B cell (primary cell): Measurements from ENCODE around the gene TESK2. TPM values are rescaled to one million over a fixed set of nuclear protein-coding genes. Genes with fewer than 3 reads are reported as not detected.

ENCODE experiments used
- ATAC-seq: fragments of 200-7000 bp; cut with Tn5 transposase; one replicate; pipeline ENCODE4 v1.10.0; 2021; ENCODE audit warnings: low read depth, mild to moderate bottlenecking, moderate number of reproducible peaks, moderate library complexity
- CTCF ChIA-PET: fragments of 350-600 bp; sonication (Branson Sonifier 250); formaldehyde crosslinking; loops from one replicate; lab custom pipeline; 2021; ENCODE audit warnings: antibody characterized with exemption, inconsistent platforms; lab: Charles Lee
- POLR2A ChIA-PET: fragments of 350-600 bp; sonication (Branson Sonifier 250); formaldehyde crosslinking; loops from one replicate; lab custom pipeline; 2021; ENCODE audit warnings: antibody characterized with exemption; lab: Charles Lee
- DNase-seq: peaks from one replicate; pipeline ENCODE4 v3.0.0; 2013
- H2AFZ ChIP-seq: 2 replicates; pipeline ENCODE4 v1.6.1; 2012; ENCODE audit warnings: mild to moderate bottlenecking, low read depth, low read length; ENCODE audit not compliant: insufficient read depth, poor library complexity, severe bottlenecking
- H3K27ac ChIP-seq, 2 donors: 1 replicate in 1 of 2; 2 replicates in 1 of 2; pipeline ENCODE4 v1.5.1; 2012 to 2013; ENCODE audit warnings: low read length in 2 of 2, mild to moderate bottlenecking in 2 of 2, moderate library complexity in 1 of 2
- H3K27me3 ChIP-seq, 4 experiments: fragments of 200-600 bp in 1 of 4; sonication (generic) in 1 of 4; replicated peaks in 1 of 4; 1 replicate in 2 of 4; 2 replicates in 2 of 4; pipeline versions ENCODE4 v1.6.1 to v1.7.0; 2013 to 2016; ENCODE audit warnings: low read length in 3 of 4, mild to moderate bottlenecking in 2 of 4, mixed read lengths in 1 of 4, moderate library complexity in 1 of 4; ENCODE audit not compliant: insufficient read depth in 4 of 4, control insufficient read depth in 3 of 4; ENCODE audit errors: control extremely low read depth in 1 of 4
- H3K36me3 ChIP-seq, 2 experiments: replicated peaks in 1 of 2; 1 replicate in 1 of 2; 2 replicates in 1 of 2; pipeline versions ENCODE4 v1.6.1 to v1.7.1; 2013; ENCODE audit warnings: low read length in 1 of 2; ENCODE audit not compliant: insufficient read depth in 2 of 2, control insufficient read depth in 1 of 2; ENCODE audit errors: control extremely low read depth in 1 of 2, extremely low read depth in 1 of 2
- H3K4me1 ChIP-seq, 2 donors: fragments of 200-600 bp in 1 of 2; sonication (generic) in 1 of 2; 1 replicate in 1 of 2; 2 replicates in 1 of 2; pipeline versions ENCODE4 v1.5.1 to v1.6.1; 2013 to 2017; ENCODE audit warnings: low read length in 2 of 2; ENCODE audit not compliant: control insufficient read depth in 2 of 2, insufficient read depth in 2 of 2
- H3K4me2 ChIP-seq: replicated peaks from 2 replicates; pipeline ENCODE3; 2012; ENCODE audit warnings: mild to moderate bottlenecking, low read depth, low read length; ENCODE audit not compliant: poor library complexity, severe bottlenecking
- H3K4me3 ChIP-seq, 5 experiments: fragments of 200-600 bp in 1 of 5; sonication (generic) in 1 of 5; 1 replicate in 3 of 5; 2 replicates in 2 of 5; pipeline versions ENCODE4 v1.5.1 to v1.7.0; 2011 to 2016; ENCODE audit warnings: low read length in 4 of 5, mild to moderate bottlenecking in 4 of 5, low read depth in 2 of 5, control low read depth in 1 of 5, moderate library complexity in 1 of 5; ENCODE audit not compliant: insufficient read depth in 1 of 5; ENCODE audit errors: control extremely low read depth in 1 of 5, extremely low read depth in 1 of 5
- H3K79me2 ChIP-seq: fragments of 200-600 bp; sonication (generic); one replicate; pipeline ENCODE4 v1.6.0; 2016; ENCODE audit warnings: low read length; ENCODE audit not compliant: control insufficient read depth, insufficient read depth
- H3K9ac ChIP-seq: fragments of 200-600 bp; sonication (generic); 2 replicates; pipeline ENCODE4 v1.6.1; 2017; ENCODE audit warnings: mild to moderate bottlenecking, low read length, moderate library complexity
- H3K9me3 ChIP-seq, 3 donors: one replicate each; pipeline versions ENCODE4 v1.6.1 to v1.7.1; 2013; ENCODE audit warnings: low read length in 2 of 3; ENCODE audit not compliant: control insufficient read depth in 2 of 3, insufficient read depth in 1 of 3; ENCODE audit errors: control extremely low read depth in 1 of 3
- H4K20me1 ChIP-seq: 2 replicates; pipeline ENCODE4 v1.6.0; 2012; ENCODE audit warnings: mild to moderate bottlenecking, low read length; ENCODE audit not compliant: insufficient read depth, control insufficient read depth, poor library complexity, severe bottlenecking
- H3K27ac Mint-ChIP-seq: one replicate; pipeline ENCODE4 v1.8.0; 2021; ENCODE audit warnings: mixed read lengths
- H3K27me3 Mint-ChIP-seq: one replicate; pipeline ENCODE4 v1.8.0; 2021; ENCODE audit warnings: mixed read lengths
- H3K4me1 Mint-ChIP-seq: one replicate; pipeline ENCODE4 v1.8.0; 2021; ENCODE audit warnings: mixed read lengths
- H3K4me3 Mint-ChIP-seq: one replicate; pipeline ENCODE4 v1.8.0; 2021; ENCODE audit warnings: mixed read lengths
- H3K9me3 Mint-ChIP-seq: one replicate; pipeline ENCODE4 v1.8.0; 2022; ENCODE audit warnings: mixed read lengths; ENCODE audit not compliant: insufficient read depth
- EZH2 ChIP-seq: IDR thresholded peaks from 2 replicates; pipeline ENCODE4 v1.6.1; 2012; ENCODE audit warnings: borderline replicate concordance, low read depth, mild to moderate bottlenecking, moderate library complexity, low read length; ENCODE audit not compliant: insufficient read depth, poor library complexity, severe bottlenecking
- WGBS: methylation state at CpG from one replicate; pipeline ENCODE4 v1.1.5; 2013; ENCODE audit warnings: missing lambda C conversion rate; ENCODE audit not compliant: insufficient coverage; 5-methylcytosine and 5-hydroxymethylcytosine counted together
- intact Hi-C: fragments of 100-400 bp; cut with micrococcal nuclease; formaldehyde crosslinking; loops from one replicate; pipeline ENCODE4 v1.10.0; 2022
- polyA plus RNA-seq: library from polyadenylated mRNA; depleted of rRNA; stranded (reverse); fragments of >200 nt; gene quantifications from 2 replicates; pipeline ENCODE4 v1.2.3, GENCODE V29; 2012
- total RNA-seq, 2 donors: library from RNA; stranded (reverse); fragments of 120-200 nt in 1 of 2; gene quantifications; 1 replicate in 1 of 2; 2 replicates in 1 of 2; pipeline versions ENCODE4 v1.2.3 to v1.2.4, GENCODE V29; 2013 to 2022
- TF ChIP-seq, protein P1 (sequence below): fragments of 200-600 bp; IDR thresholded peaks from one replicate; pipeline ENCODE4 v1.8.0; 2022; ENCODE audit warnings: antibody characterized with exemption, mild to moderate bottlenecking

Gene TESK2
- total and polyA plus RNA-seq, 2 donors (not counting 1 experiment from before 2014, with no cell fraction given): 21.7 to 27.0 TPM

DNA sequence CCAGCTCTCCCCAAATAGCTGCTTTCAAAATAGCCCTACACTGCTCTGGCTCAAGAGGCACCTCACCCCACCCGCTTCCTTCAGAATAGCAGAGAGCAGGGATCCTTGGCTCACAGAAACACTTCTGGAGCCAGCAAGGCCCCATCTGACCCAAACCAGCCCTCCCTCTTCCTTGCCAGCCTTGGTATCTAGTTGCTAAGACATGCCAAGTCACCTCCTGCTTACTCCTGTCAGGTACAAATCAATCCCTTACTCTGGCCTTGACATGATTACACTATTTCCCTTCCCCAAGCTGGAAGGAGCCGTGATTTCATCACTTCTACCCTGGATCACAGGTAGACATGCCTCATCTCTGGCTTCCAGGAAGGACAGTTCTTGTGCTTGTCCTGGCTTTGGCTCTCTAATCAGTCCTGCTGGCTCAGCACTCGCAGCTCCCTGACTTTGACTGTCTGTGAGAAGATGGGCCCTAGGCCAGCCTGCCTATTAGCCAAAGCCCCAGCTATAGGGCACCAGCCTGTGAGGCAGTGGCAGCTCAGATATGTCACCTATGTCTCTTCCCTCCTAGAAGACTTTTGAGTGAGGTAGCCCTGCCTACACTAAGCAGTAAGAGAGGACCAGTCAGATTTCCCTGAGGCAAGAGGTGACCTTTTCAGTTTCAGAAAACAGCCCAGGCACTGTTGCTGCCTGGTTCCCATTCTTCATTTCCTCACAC, 141.8 kb downstream of the TESK2 start:
- Histone ChIP-seq H3K4me3 (no peak overlapping the region), H3K9ac (no peak overlapping the region), H3K27ac (no peak overlapping the region), H4K20me1 (peaks cover 10% of the 10 kb centered on the region), H2AFZ (no peak overlapping the region), H3K4me2 (no peak overlapping the region), H3K36me3 (peaks cover 0 to 30% of the 10 kb centered on the region in 2 experiments), H3K27me3 (no peaks in the 10 kb centered on the region), H3K4me1 (no peaks in the 10 kb centered on the region), H3K79me2 (no peaks in the 10 kb centered on the region), H3K9me3 (no peaks in the 10 kb centered on the region)
- intact Hi-C loops: no loop called here
- Mint-ChIP-seq H3K4me1 (no peaks in the 10 kb centered on the region), H3K27me3 (no peaks in the 10 kb centered on the region), H3K9me3 (no peaks in the 10 kb centered on the region), H3K4me3 (no peak overlapping the region), H3K27ac (peak overlapping the region; percentile 15)
- DNase-seq (no peak), ATAC-seq (no peak)
- 97% methylated on average over 3 of the region's 3 CpGs for WGBS
- TF ChIP-seq, protein P1, sequence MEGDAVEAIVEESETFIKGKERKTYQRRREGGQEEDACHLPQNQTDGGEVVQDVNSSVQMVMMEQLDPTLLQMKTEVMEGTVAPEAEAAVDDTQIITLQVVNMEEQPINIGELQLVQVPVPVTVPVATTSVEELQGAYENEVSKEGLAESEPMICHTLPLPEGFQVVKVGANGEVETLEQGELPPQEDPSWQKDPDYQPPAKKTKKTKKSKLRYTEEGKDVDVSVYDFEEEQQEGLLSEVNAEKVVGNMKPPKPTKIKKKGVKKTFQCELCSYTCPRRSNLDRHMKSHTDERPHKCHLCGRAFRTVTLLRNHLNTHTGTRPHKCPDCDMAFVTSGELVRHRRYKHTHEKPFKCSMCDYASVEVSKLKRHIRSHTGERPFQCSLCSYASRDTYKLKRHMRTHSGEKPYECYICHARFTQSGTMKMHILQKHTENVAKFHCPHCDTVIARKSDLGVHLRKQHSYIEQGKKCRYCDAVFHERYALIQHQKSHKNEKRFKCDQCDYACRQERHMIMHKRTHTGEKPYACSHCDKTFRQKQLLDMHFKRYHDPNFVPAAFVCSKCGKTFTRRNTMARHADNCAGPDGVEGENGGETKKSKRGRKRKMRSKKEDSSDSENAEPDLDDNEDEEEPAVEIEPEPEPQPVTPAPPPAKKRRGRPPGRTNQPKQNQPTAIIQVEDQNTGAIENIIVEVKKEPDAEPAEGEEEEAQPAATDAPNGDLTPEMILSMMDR: no peak
- TF ChIP-seq EZH2: no peak
- CTCF ChIA-PET: interaction anchor here (1.5 to 3.6 kb wide), 4 partner anchors 9 to 144 kb away, joined by 4 to 14 read pairs (median 10); partner anchors contain the start of genes MUTYH and TOE1
- POLR2A ChIA-PET: interaction anchor here (0.7 to 1.4 kb wide), 2 partner anchors 10 to 404 kb away, joined by 3 to 5 read pairs; partner anchors contain the start of genes MUTYH and TOE1

DNA sequence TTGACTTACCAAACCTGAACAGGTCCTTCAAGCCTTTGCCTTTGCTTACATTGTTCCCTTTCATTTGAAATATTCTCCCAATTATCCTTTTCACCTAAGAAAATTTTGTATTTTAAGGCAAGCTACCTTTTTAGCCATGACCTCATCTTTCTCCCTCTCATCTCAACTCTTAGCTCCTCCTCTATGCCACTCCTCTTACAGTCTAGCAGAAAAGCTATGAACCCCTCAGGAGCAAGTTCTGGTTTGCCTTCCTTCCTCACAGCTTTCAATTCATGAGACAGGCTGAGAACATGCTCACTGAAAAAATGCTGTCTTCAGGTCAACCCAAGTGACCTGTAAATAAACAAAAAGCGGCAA, 142.4 kb downstream of the TESK2 start:
- 93% methylated on average over 1 of the region's 1 CpG for WGBS
- Mint-ChIP-seq H3K27me3 (no peaks in the 10 kb centered on the region), H3K27ac (peak overlapping the region; percentile 47), H3K4me1 (no peaks in the 10 kb centered on the region), H3K9me3 (no peaks in the 10 kb centered on the region), H3K4me3 (no peak overlapping the region)
- no peak for ATAC-seq
- no peaks in the 10 kb centered on the region for H3K79me2 ChIP-seq
- no peak overlapping the region for H3K4me2 ChIP-seq
- no peak overlapping the region for H3K9ac ChIP-seq
- intact Hi-C loops: no loop called here
- no peaks in the 10 kb centered on the region for H3K27me3 ChIP-seq
- H4K20me1 ChIP-seq: peaks cover 10% of the 10 kb centered on the region
- no peak overlapping the region for H3K4me3 ChIP-seq
- peaks cover 0 to 31% of the 10 kb centered on the region in 2 experiments for H3K36me3 ChIP-seq
- H3K9me3 ChIP-seq: no peaks in the 10 kb centered on the region
- no peak overlapping the region for H2AFZ ChIP-seq
- ChIA-PET CTCF (interaction anchor here (1.5 to 3.6 kb wide), 5 partner anchors 9 to 619 kb away, joined by 3 to 14 read pairs (median 5); partner anchors contain the start of genes MUTYH and TOE1), POLR2A (interaction anchor here (0.7 to 1.4 kb wide), 2 partner anchors 9 to 404 kb away, joined by 3 to 5 read pairs; partner anchors contain the start of genes MUTYH and TOE1)
- no peak for TF ChIP-seq EZH2
- TF ChIP-seq, protein P1: no peak
- H3K4me1 ChIP-seq: no peaks in the 10 kb centered on the region
- DNase-seq: no peak
- no peak overlapping the region for H3K27ac ChIP-seq
